ENCODE results near the gene DLGAP1. TPM values are rescaled to one million over a fixed set of nuclear protein-coding genes. Genes with fewer than 3 reads are reported as not detected.

Gene DLGAP1
- total and polyA plus RNA-seq, 3 donors from 2014 or later = 18.6 to 93.8 (median 69.1) TPM

- no peaks in the 10 kb centered on the region for H3K4me1 ChIP-seq
- intact Hi-C loops (cut with DNase I; ENCODE audit: low total_unique reads) = no loop called here
- WGBS, 2 donors = 53% methylated on average over 2 of the region's 2 CpGs
Measured at GRCh38 chr18:3463051-3463450, 992.1 kb downstream of the DLGAP1 start.

GRCh38 chr18:3461704-3462103 lies 993.4 kb downstream of the DLGAP1 start:
- Histone ChIP-seq H3K27me3 (no peaks in the 10 kb centered on the region), H3K4me3 (no peak overlapping the region), H3K9me3 (no peaks in the 10 kb centered on the region), H3K27ac (no peak overlapping the region), H3K36me3 (ENCODE audit: low read depth, missing control alignments) (no peaks in the 10 kb centered on the region), H3K4me1 (no peaks in the 10 kb centered on the region)
- intact Hi-C loops (cut with DNase I; ENCODE audit: low total_unique reads) = no loop called here
- TF ChIP-seq CTCF (IDR thresholded peaks at IDR 0.05) (no peak), POLR2A (IDR thresholded peaks at IDR 0.05) (no peak)
- DNase-seq = no peak
- 91 to 92% methylated on average over 5 of the region's 5 CpGs for WGBS, 2 donors

More at GRCh38 chr18:3463051-3463450, 992.1 kb downstream of the DLGAP1 start:
- no peak overlapping the region for H3K27ac ChIP-seq
- DNase-seq = no peak
- H3K27me3 ChIP-seq = no peaks in the 10 kb centered on the region
- H3K36me3 ChIP-seq (ENCODE audit: low read depth, missing control alignments) = no peaks in the 10 kb centered on the region
- no peak overlapping the region for H3K4me3 ChIP-seq
- no peak for TF ChIP-seq CTCF (IDR thresholded peaks at IDR 0.05)
- TF ChIP-seq POLR2A (IDR thresholded peaks at IDR 0.05) = no peak
- H3K9me3 ChIP-seq = no peaks in the 10 kb centered on the region

GRCh38 chr18:3460823-3461398 lies 994.2 kb downstream of the DLGAP1 start:
- Histone ChIP-seq H3K9me3 (no peaks in the 10 kb centered on the region), H3K4me3 (no peak overlapping the region), H3K4me1 (peaks cover 4% of the 10 kb centered on the region), H3K27ac (no peak overlapping the region), H3K27me3 (no peaks in the 10 kb centered on the region), H3K36me3 (ENCODE audit: low read depth, missing control alignments) (no peaks in the 10 kb centered on the region)
- intact Hi-C loops (cut with DNase I; ENCODE audit: low total_unique reads) = no loop called here
- 95 to 96% methylated on average over 4 of the region's 4 CpGs for WGBS, 2 donors
- TF ChIP-seq POLR2A (IDR thresholded peaks at IDR 0.05) (no peak), CTCF (IDR thresholded peaks at IDR 0.05) (no peak)
- DNase-seq = no peak

GRCh38 chr18:3458952-3459853 lies 995.9 kb downstream of the DLGAP1 start:
- no peak overlapping the region for H3K4me3 ChIP-seq
- no peak overlapping the region for H3K27ac ChIP-seq
- no peaks in the 10 kb centered on the region for H3K27me3 ChIP-seq
- no peak for DNase-seq
- intact Hi-C loops (cut with DNase I; ENCODE audit: low total_unique reads) = no loop called here
- 85 to 94% methylated on average over 5 of the region's 5 CpGs for WGBS, 2 donors
- no peaks in the 10 kb centered on the region for H3K36me3 ChIP-seq (ENCODE audit: low read depth, missing control alignments)
- TF ChIP-seq POLR2A (IDR thresholded peaks at IDR 0.05) (no peak), CTCF (IDR thresholded peaks at IDR 0.05) (no peak)
- H3K9me3 ChIP-seq = no peaks in the 10 kb centered on the region
- peaks cover 13% of the 10 kb centered on the region for H3K4me1 ChIP-seq

Measured in testis (tissue), 3 donors.